Measurements from ENCODE around the gene RAB18. TPM values are rescaled to one million over a fixed set of nuclear protein-coding genes. Genes with fewer than 3 reads are reported as not detected.

Gene RAB18
- total RNA-seq, 3 donors from 2014 or later = 88.9 to 131 (median 98.9) TPM

DNA sequence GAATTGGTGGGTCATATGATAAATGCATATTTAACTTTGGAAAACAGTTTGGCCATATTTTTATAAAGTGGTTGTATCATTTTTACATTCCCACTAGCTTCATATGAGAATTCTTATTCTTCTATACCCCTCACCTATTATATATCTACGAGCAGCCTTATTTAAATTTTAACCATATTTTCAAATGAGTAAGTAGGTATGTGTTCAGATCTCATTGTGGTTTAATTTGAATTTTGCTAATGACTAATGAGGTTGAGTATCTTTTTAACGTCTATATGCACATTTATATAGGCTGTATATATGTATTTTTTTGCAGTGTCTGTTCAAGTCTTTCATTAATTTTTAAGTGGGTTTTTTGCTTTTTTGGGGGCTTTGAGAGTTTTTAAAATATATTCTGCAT is 14.2 kb downstream of the RAB18 start:
- TF ChIP-seq, protein P1, sequence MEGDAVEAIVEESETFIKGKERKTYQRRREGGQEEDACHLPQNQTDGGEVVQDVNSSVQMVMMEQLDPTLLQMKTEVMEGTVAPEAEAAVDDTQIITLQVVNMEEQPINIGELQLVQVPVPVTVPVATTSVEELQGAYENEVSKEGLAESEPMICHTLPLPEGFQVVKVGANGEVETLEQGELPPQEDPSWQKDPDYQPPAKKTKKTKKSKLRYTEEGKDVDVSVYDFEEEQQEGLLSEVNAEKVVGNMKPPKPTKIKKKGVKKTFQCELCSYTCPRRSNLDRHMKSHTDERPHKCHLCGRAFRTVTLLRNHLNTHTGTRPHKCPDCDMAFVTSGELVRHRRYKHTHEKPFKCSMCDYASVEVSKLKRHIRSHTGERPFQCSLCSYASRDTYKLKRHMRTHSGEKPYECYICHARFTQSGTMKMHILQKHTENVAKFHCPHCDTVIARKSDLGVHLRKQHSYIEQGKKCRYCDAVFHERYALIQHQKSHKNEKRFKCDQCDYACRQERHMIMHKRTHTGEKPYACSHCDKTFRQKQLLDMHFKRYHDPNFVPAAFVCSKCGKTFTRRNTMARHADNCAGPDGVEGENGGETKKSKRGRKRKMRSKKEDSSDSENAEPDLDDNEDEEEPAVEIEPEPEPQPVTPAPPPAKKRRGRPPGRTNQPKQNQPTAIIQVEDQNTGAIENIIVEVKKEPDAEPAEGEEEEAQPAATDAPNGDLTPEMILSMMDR (IDR thresholded peaks at IDR 0.05) = no peak
- no peaks in the 10 kb centered on the region for H3K4me1 ChIP-seq (ENCODE audit: low read depth)
- no peak for ATAC-seq

DNA sequence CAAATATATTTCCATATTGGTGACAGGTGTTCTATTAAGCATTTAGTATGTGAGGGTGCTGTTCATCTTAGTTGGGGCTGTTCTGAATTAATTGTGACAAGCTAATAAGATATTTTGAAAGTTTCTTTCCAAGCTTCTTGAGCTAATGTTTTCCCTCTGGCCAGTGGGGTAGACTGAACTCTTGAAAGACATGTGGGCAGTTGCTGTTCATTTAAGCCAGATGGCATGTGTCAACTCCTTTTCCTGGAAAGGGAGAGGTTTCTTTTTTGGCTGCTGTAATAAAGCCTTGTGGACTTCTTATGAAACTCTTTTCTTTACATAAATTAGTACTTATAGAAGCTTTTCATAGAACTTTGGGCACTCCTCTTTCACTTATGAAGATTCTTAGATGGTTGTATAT is 21.7 kb downstream of the RAB18 start:
- ATAC-seq (peak; percentile 54), DNase-seq (no peak)
- TF ChIP-seq, protein P1 (IDR thresholded peaks at IDR 0.05) = no peak
- intact Hi-C loops (cut with DNase I, micrococcal nuclease) = no loop called here
- Histone ChIP-seq H3K4me1 (ENCODE audit: low read depth) (peaks cover 6% of the 10 kb centered on the region), H3K4me3 (no peak overlapping the region), H3K36me3 (ENCODE audit: low read depth) (no peaks in the 10 kb centered on the region), H3K9me3 (no peaks in the 10 kb centered on the region)

More for the DNA sequence above, 14.2 kb downstream of the RAB18 start:
- Histone ChIP-seq H3K9me3 (no peaks in the 10 kb centered on the region), H3K36me3 (ENCODE audit: low read depth) (no peaks in the 10 kb centered on the region), H3K4me3 (no peak overlapping the region)
- intact Hi-C loops (cut with DNase I, micrococcal nuclease) = no loop called here
- DNase-seq = no peak

DNA sequence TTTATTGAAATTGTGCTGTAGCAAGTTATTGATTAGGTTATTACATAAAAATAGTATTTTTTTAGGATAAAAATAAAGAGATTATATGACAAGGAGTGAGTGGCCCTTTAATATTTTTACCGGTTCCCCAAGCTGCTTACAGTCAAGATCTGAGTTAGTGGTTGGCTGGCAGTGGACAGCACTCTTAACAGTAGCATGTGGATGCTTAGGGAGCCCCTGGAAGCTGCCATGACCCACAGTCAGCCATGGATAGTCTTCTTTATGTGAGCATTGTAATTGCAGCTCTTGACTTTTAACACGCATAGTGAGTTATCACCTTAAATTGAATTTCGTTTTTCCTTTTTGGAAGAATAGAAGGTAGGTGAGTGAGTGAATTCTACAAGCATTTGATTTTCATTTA is 22.1 kb downstream of the RAB18 start:
- Histone ChIP-seq H3K4me1 (ENCODE audit: low read depth) (peaks cover 6% of the 10 kb centered on the region), H3K9me3 (no peaks in the 10 kb centered on the region), H3K4me3 (no peak overlapping the region), H3K36me3 (ENCODE audit: low read depth) (no peaks in the 10 kb centered on the region)
- DNase-seq = no peak
- ATAC-seq = no peak
- TF ChIP-seq, protein P1 (IDR thresholded peaks at IDR 0.05) = no peak
- intact Hi-C loops (cut with DNase I, micrococcal nuclease) = no loop called here

DNA sequence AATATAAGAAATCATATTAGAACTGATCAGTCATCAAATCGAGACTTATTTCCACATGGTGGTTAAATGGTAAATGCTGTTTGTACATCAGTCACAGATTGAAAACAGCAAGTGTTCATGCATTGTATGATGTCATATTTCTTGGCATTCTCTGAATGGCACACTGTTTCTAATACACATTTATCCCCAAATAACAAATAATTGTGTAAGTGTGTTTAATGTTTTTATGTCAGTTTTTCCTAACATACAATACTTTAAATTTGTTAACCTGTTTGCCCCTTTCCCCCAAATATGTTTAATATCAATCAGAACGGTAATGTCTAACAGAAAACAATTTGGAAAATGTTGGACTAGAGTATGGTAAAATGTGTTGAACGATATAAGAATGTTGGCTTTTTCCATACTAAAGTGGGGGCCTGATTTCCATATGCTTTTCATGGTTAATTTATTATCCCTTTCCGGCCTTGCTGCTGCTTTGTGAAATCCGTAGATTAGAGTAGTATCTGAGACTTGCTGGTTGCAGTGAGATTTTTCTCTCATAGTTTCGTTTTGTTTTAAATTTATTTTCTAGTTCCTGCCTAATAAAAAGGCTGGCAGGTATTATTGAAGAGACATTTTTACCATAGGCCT is 23.7 kb downstream of the RAB18 start:
- TF ChIP-seq, protein P1 (IDR thresholded peaks at IDR 0.05) = no peak
- intact Hi-C loops (cut with DNase I, micrococcal nuclease) = no loop called here
- peaks cover 6% of the 10 kb centered on the region for H3K4me1 ChIP-seq (ENCODE audit: low read depth)
- H3K4me3 ChIP-seq = no peak overlapping the region
- ATAC-seq (no peak), DNase-seq (no peak)
- no peaks in the 10 kb centered on the region for H3K9me3 ChIP-seq
- no peaks in the 10 kb centered on the region for H3K36me3 ChIP-seq (ENCODE audit: low read depth)

DNA sequence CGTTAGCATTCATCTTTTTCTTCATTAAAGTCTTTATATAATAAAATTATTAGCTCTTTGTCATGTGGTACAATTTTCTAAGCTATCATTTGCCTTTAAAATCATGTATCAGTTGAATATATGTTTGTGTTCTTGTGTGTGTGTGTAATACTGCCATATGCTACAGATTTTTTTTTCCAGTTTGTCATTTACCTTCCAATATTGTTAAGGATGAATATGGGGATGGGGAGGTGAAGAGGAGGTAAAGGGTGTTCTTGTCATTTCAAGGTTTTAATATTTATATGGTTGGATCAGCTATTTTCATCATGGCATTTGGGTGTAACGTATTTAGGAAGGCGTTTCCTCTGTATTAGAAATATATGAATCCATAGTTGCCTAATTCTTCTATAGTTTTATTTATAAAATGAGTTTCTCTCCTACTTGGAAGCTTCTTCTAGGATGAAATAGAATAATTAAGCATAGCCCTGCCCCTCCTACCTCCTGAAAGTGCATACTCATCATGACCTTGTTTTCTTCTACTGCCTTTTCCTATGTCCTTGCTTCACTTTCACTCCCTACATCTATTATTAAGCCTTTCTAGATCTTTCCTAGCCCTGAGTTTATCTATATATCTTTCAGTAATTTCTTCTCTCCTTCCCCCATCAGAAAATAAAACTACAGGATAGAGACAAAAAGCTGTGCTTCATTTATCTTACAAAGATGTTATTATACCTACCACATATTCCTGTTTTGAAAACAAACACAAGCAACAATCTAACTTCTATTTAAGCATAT is 25.1 kb downstream of the RAB18 start:
- intact Hi-C loops (cut with DNase I, micrococcal nuclease) = no loop called here
- TF ChIP-seq, protein P1 (IDR thresholded peaks at IDR 0.05) = no peak
- no peak for DNase-seq
- Histone ChIP-seq H3K4me3 (no peak overlapping the region), H3K9me3 (no peaks in the 10 kb centered on the region), H3K36me3 (ENCODE audit: low read depth) (no peaks in the 10 kb centered on the region), H3K4me1 (ENCODE audit: low read depth) (peaks cover 6% of the 10 kb centered on the region)
- ATAC-seq = no peak

Measured in mucosa of descending colon (tissue), 3 donors.